SK-N-SH treated with all-trans-retinoic acid at 6 μM for 48 hours (cell line): ENCODE results near the gene HDAC4.

ENCODE experiments used
- ARNTL ChIP-seq: fragments of 450-650 bp; formaldehyde crosslinking; IDR thresholded peaks from 2 replicates; pipeline ENCODE4 v1.5.0; 2020; ENCODE audit warnings: low read depth, mild to moderate bottlenecking, moderate library complexity, borderline replicate concordance
- ZFP30 ChIP-seq: fragments of 450-650 bp; formaldehyde crosslinking; IDR thresholded peaks from 2 replicates; pipeline ENCODE4 v1.5.0; 2022; ENCODE audit warnings: mild to moderate bottlenecking, moderate library complexity

GRCh38 chr2:239059854-239060253, 341.0 kb downstream of the HDAC4 start:
- no peak for TF ChIP-seq ZFP30
- no peak for TF ChIP-seq ARNTL (CRISPR knock-in tag)
